GM21360 (cell line): ENCODE measurements around the gene STEAP1B.
A peak's percentile ranks its signal among the peaks of the same experiment; 100 is the strongest.

Experiments
- ATAC-seq: cut with Tn5 transposase; IDR thresholded peaks from one replicate; pipeline ENCODE4 v1.9.1; 2021; ENCODE audit warnings: mild to moderate bottlenecking, moderate library complexity; ENCODE audit not compliant: unreplicated experiment

The STEAP1B gene

GRCh38 chr7:22403344-22403743, 96.6 kb downstream of the STEAP1B start:
- ATAC-seq: no peak

GRCh38 chr7:22402250-22402649, 97.7 kb downstream of the STEAP1B start:
- peak; percentile 19 for ATAC-seq

GRCh38 chr7:22400936-22401553, 98.9 kb downstream of the STEAP1B start:
- ATAC-seq: no peak

GRCh38 chr7:22400150-22400814, 99.7 kb downstream of the STEAP1B start:
- ATAC-seq: no peak

GRCh38 chr7:22399546-22399945, 100.4 kb downstream of the STEAP1B start:
- no peak for ATAC-seq

GRCh38 chr7:22399091-22399490, 100.9 kb downstream of the STEAP1B start:
- ATAC-seq: no peak

- no peak for ATAC-seq
These were observed 102.0 kb downstream of the STEAP1B start for GRCh38 chr7:22397981-22398380.

GRCh38 chr7:22395222-22395621, 104.8 kb downstream of the STEAP1B start:
- ATAC-seq: no peak

GRCh38 chr7:22394739-22395138, 105.2 kb downstream of the STEAP1B start:
- ATAC-seq: no peak

GRCh38 chr7:22393913-22394729, 105.9 kb downstream of the STEAP1B start:
- ATAC-seq: no peak

- no peak for ATAC-seq
These were observed 109.5 kb downstream of the STEAP1B start for GRCh38 chr7:22390516-22390915.

- ATAC-seq: no peak
These were observed 110.1 kb downstream of the STEAP1B start for GRCh38 chr7:22389892-22390291.

GRCh38 chr7:22387583-22387982, 112.4 kb downstream of the STEAP1B start:
- no peak for ATAC-seq

- peak; percentile 49 for ATAC-seq
These were observed 113.1 kb downstream of the STEAP1B start for GRCh38 chr7:22386865-22387264.

- peak; percentile 71 for ATAC-seq
These were observed 113.7 kb downstream of the STEAP1B start for GRCh38 chr7:22386206-22386858.

- no peak for ATAC-seq
These were observed 114.7 kb downstream of the STEAP1B start for GRCh38 chr7:22385326-22385725.

GRCh38 chr7:22380333-22380732, 119.7 kb downstream of the STEAP1B start:
- ATAC-seq: no peak

- ATAC-seq: no peak
These were observed 121.6 kb downstream of the STEAP1B start for GRCh38 chr7:22378199-22378980.

- no peak for ATAC-seq
These were observed 122.3 kb downstream of the STEAP1B start for GRCh38 chr7:22377703-22378102.

GRCh38 chr7:22375359-22376048, 124.5 kb downstream of the STEAP1B start:
- ATAC-seq: no peak
